Esophagus muscularis mucosa (tissue), 4 donors: ENCODE data around the gene DBF4B. TPM values are rescaled to one million over a fixed set of nuclear protein-coding genes. Genes with fewer than 3 reads are reported as not detected.

Experiments used
- DNase-seq: peaks from one replicate; pipeline ENCODE4 v3.0.0-alpha.2; 2017; ENCODE audit errors: extremely low spot score
- H3K27ac ChIP-seq, 4 donors: fragments of 200-600 bp; sonication (generic); replicated peaks in 1 of 4; 1 replicate in 3 of 4; 2 replicates in 1 of 4; pipeline ENCODE4 v1.5.1; 2016 to 2019; ENCODE audit warnings: mild to moderate bottlenecking in 1 of 4
- H3K27me3 ChIP-seq, 4 donors: fragments of 200-600 bp; sonication (generic); one replicate each; pipeline versions ENCODE4 v1.5.1 to v1.6.0; 2016 to 2019
- H3K36me3 ChIP-seq, 4 donors: fragments of 200-600 bp; sonication (generic); one replicate each; pipeline ENCODE4 v1.5.1; 2016 to 2019
- H3K4me1 ChIP-seq, 4 donors: fragments of 200-600 bp; sonication (generic); one replicate each; pipeline ENCODE4 v1.5.1; 2016 to 2019
- H3K4me3 ChIP-seq, 4 donors: fragments of 200-600 bp; sonication (generic); 1 replicate in 2 of 4; 2 replicates in 2 of 4; pipeline ENCODE4 v1.5.1; 2016 to 2019; ENCODE audit warnings: mild to moderate bottlenecking in 4 of 4, moderate library complexity in 1 of 4
- H3K9me3 ChIP-seq, 4 donors: fragments of 200-600 bp; sonication (generic); 1 replicate in 3 of 4; 2 replicates in 1 of 4; pipeline ENCODE4 v1.5.1; 2016 to 2019
- CTCF ChIP-seq, 3 experiments: fragments of 200-600 bp in 2 of 3; fragments of 450-650 bp in 1 of 3; sonication (generic) in 2 of 3; IDR thresholded peaks; one replicate each; pipeline ENCODE4 v1.5.1; 2017 to 2019; ENCODE audit warnings: antibody characterized with exemption in 3 of 3, mild to moderate bottlenecking in 2 of 3, moderate library complexity in 1 of 3
- EP300 ChIP-seq: sonication (generic); formaldehyde crosslinking; IDR thresholded peaks from one replicate; pipeline ENCODE4 v1.6.1; 2017; ENCODE audit warnings: antibody characterized with exemption
- POLR2A ChIP-seq: fragments of 450-650 bp; IDR thresholded peaks from one replicate; pipeline ENCODE4 v1.6.1; 2017; ENCODE audit warnings: antibody characterized with exemption, moderate library complexity, mild to moderate bottlenecking, low read depth
- POLR2AphosphoS5 ChIP-seq, 2 donors: sonication (generic); formaldehyde crosslinking; IDR thresholded peaks; one replicate each; pipeline ENCODE4 v1.6.1; 2017; ENCODE audit warnings: antibody characterized with exemption in 2 of 2
- WGBS: methylation state at CpG from one replicate; pipeline ENCODE4 v1.1.5; 2018; 5-methylcytosine and 5-hydroxymethylcytosine counted together
- intact Hi-C: fragments of 100-400 bp; cut with DNase I; formaldehyde crosslinking; loops from one replicate; pipeline ENCODE4 v1.15.1; 2023
- small RNA-seq, 3 donors: library from RNA; depleted of rRNA; stranded (forward); fragments of <200 nt; gene quantifications; one replicate each; pipeline ENCODE3, GENCODE V24; 2016
- total RNA-seq, 4 donors: library from RNA; depleted of rRNA; stranded (reverse); fragments of >200 nt; gene quantifications; one replicate each; pipeline versions ENCODE4 v1.1.0 to v1.2.1, GENCODE V29; 2016

The DBF4B gene
- total RNA-seq, 4 donors from 2014 or later, result 3.7 to 7.5 (median 5.2) TPM

- peak overlapping the region; percentile 84 to 91 (median 86) for H3K27ac ChIP-seq
- no peaks in the 10 kb centered on the region for H3K9me3 ChIP-seq
- WGBS, result 56% methylated on average over 9 of the region's 10 CpGs
- no peak for DNase-seq
- TF ChIP-seq POLR2A (no peak), CTCF (IDR thresholded peaks at IDR 0.05) (no peak), EP300 (no peak), POLR2AphosphoS5 (IDR thresholded peaks at IDR 0.05) (no peak)
- peak overlapping the region; percentile 29 to 50 (median 40) for H3K4me3 ChIP-seq
- no peaks in the 10 kb centered on the region for H3K27me3 ChIP-seq
- intact Hi-C loops, result no loop called here
- H3K4me1 ChIP-seq, result peaks cover 45 to 69% (median 59%) of the 10 kb centered on the region in 4 donors
- no peaks in the 10 kb centered on the region for H3K36me3 ChIP-seq
Measured at GRCh38 chr17:44795928-44796327, 87.5 kb downstream of the DBF4B start.

DNA sequence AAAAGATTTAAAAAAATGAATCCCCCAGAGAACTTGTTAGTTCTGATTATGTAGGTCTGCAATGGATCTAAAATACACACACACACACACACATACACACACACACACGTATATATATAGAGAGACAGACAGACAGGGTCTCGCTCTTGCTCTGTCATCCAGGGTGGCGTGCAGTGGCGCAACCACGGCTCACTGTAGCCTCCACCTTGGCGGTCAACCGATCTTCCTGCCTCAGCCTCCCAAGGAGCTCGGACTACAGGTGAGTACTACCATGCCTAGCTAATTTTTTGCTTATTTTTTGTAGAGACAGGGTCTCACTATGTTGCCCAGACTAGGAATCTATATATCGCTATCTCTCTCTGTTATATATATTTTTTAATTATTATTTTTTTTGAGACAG is 88.3 kb downstream of the DBF4B start:
- peak overlapping the region; percentile 29 to 50 (median 40) for H3K4me3 ChIP-seq
- 90% methylated on average over 9 of the region's 9 CpGs for WGBS
- H3K36me3 ChIP-seq, result no peaks in the 10 kb centered on the region
- H3K27ac ChIP-seq, result peak overlapping the region; percentile 84 to 91 (median 86)
- DNase-seq, result no peak
- peaks cover 48 to 77% (median 67%) of the 10 kb centered on the region in 4 donors for H3K4me1 ChIP-seq
- no peaks in the 10 kb centered on the region for H3K27me3 ChIP-seq
- H3K9me3 ChIP-seq, result no peaks in the 10 kb centered on the region
- intact Hi-C loops, result no loop called here
- TF ChIP-seq EP300 (no peak), POLR2A (no peak), POLR2AphosphoS5 (IDR thresholded peaks at IDR 0.05) (no peak), CTCF (IDR thresholded peaks at IDR 0.05) (no peak)

DNA sequence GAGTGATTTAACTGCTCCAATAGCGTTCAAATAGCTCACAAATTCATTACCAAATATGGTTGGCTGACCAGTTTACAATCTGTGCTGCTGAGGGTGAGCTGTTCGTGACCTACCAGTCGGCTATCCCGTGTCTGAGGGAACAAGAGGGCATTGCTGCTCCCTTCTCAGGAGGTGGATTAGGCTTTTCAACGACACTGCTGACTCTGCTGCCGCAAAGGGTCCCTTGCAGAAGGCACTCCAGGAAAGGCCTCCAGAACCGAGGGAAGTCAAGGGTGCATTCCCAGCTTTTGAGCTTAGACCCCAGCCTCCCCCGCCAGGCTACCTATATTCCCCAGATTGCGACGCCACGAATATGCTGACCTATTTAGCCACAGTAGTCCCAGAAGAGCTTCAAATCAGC is 89.3 kb downstream of the DBF4B start:
- WGBS, result 49% methylated on average over 11 of the region's 11 CpGs
- DNase-seq, result no peak
- Histone ChIP-seq H3K36me3 (no peaks in the 10 kb centered on the region), H3K4me1 (peaks cover 53 to 87% (median 78%) of the 10 kb centered on the region in 4 donors), H3K4me3 (peak overlapping the region; percentile 29 to 50 (median 40)), H3K9me3 (no peaks in the 10 kb centered on the region), H3K27me3 (no peaks in the 10 kb centered on the region), H3K27ac (peak overlapping the region; percentile 84 to 91 (median 86))
- intact Hi-C loops, result no loop called here
- TF ChIP-seq POLR2AphosphoS5 (IDR thresholded peaks at IDR 0.05) (peak; percentile 90 to 92), CTCF (IDR thresholded peaks at IDR 0.05) (no peak)

DNA sequence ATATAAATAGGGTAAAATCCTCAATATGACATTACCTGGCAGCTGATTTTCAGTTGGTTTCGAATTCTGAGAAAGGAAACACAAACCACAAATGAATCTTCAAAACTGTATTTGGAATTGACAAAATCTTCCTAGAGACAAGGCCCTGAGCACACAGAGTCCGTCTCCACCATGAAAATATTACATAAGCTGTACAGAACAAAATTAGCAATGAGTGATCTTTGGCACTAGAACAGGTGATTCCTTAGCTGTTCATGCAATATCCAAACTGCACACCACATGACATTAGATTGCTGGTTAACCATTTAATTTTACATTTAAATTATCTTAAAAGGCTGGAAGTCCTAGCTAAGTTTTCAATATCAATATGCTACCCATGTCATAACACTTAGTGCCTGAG is 89.9 kb downstream of the DBF4B start:
- H3K27ac ChIP-seq, result peak overlapping the region; percentile 84 to 91 (median 86)
- WGBS, result 37% methylated on average over 2 of the region's 2 CpGs
- TF ChIP-seq CTCF (IDR thresholded peaks at IDR 0.05), result no peak
- TF ChIP-seq POLR2A, result no peak
- TF ChIP-seq EP300, result no peak
- no peak for TF ChIP-seq POLR2AphosphoS5 (IDR thresholded peaks at IDR 0.05)
- H3K9me3 ChIP-seq, result no peaks in the 10 kb centered on the region
- intact Hi-C loops, result no loop called here
- no peaks in the 10 kb centered on the region for H3K27me3 ChIP-seq
- peaks cover 58 to 93% (median 83%) of the 10 kb centered on the region in 4 donors for H3K4me1 ChIP-seq
- no peak for DNase-seq
- H3K36me3 ChIP-seq, result no peaks in the 10 kb centered on the region
- H3K4me3 ChIP-seq, result peak overlapping the region in 2 of 4 donors; percentile 37 to 42

Small RNAs within 50 kb of the gene (small RNA-seq; reads per million reads assigned to genes)
- gene RN7SL819P, result 0 reads per million in 3 donors

Other genes with a start within 250 kb of the DBF4B start
- gene GPATCH8, start 205.3 kb upstream of the DBF4B start, total RNA-seq, result 10 to 100 TPM; 21.0 to 51.1 (median 27.9) TPM
- gene FZD2, start 151.2 kb upstream of the DBF4B start, total RNA-seq, result 1 to 10 TPM; 1.7 to 3.4 (median 1.9) TPM
- under 1 TPM in 1 of 4 donors, not detected in 3; 0.13 TPM for gene MEIOC, start 52.2 kb upstream of the DBF4B start, total RNA-seq
- 10 to 100 TPM; 15.2 to 20.2 (median 15.9) TPM for gene CCDC43, start 18.9 kb upstream of the DBF4B start, total RNA-seq
- gene ADAM11, start 50.3 kb downstream of the DBF4B start, total RNA-seq, result under 1 TPM; under 0.01 to 0.98 (median 0.64) TPM
- 10 to 100 TPM; 26.5 to 61.9 (median 37.4) TPM for gene GJC1, start 121.6 kb downstream of the DBF4B start, total RNA-seq
- 1 to 10 TPM; 3.3 to 7.4 (median 4.9) TPM for gene HIGD1B, start 139.2 kb downstream of the DBF4B start, total RNA-seq
- gene EFTUD2, start 190.8 kb downstream of the DBF4B start, total RNA-seq, result 10 to 100 TPM; 46.0 to 49.7 (median 48.3) TPM
- 1 to 10 TPM in 2 of 4 donors, not detected in 2; 1.2 to 2.8 TPM for gene GFAP, start 206.8 kb downstream of the DBF4B start, total RNA-seq
- under 1 TPM in 1 of 4 donors, not detected in 3; 0.17 TPM for gene KIF18B, start 239.1 kb downstream of the DBF4B start, total RNA-seq